ENCODE data around the gene ENKD1. TPM values are rescaled to one million over a fixed set of nuclear protein-coding genes. Genes with fewer than 3 reads are reported as not detected.

The ENKD1 gene
- total and polyA plus RNA-seq, 2 of the 13 experiments (the other 11 are each of a cell fraction or from before 2014, with no cell fraction given): 10.8 to 20.8 TPM

DNA sequence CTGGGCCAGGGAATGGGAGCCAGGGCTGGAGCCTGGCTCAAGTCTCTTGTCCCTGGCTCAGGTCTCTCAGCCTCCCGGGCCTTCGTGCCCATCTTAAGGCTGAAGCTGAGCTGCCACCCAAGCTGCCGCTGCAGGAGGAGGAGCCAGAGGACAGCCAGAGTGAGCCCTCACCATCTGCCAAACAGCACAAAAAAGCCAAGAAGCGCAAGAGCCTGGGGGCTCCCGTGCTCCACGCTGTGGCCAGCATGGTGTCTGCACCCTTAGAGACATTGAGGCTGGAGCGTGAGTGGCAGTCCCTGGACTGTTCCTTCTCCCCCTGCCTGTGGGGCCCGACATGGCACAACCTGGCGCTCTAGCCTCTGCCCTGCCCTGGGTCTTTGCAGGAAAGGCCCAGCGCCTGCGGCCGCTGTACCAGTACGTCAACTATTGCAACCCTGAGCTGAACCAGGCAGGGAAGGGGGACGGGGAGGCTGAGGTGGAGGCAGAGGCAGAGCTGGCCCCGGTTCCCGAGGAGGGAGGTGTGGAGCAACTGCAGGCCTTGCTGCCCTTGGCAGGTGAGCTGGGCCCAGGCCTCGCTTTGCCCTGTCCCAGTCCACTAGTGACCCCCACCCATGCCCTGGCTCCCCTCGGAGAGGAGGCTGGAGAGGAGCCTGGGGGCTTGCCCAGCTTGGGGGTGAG lies 1.4 kb upstream of the ENKD1 start (continued):
- TF ChIP-seq, protein P1, sequence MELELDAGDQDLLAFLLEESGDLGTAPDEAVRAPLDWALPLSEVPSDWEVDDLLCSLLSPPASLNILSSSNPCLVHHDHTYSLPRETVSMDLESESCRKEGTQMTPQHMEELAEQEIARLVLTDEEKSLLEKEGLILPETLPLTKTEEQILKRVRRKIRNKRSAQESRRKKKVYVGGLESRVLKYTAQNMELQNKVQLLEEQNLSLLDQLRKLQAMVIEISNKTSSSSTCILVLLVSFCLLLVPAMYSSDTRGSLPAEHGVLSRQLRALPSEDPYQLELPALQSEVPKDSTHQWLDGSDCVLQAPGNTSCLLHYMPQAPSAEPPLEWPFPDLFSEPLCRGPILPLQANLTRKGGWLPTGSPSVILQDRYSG (CRISPR knock-in tag; IDR thresholded peaks at IDR 0.05): no peak
- no peak for TF ChIP-seq PRDM15 (CRISPR knock-in tag; IDR thresholded peaks at IDR 0.05)
- no peak for TF ChIP-seq ZNF75D (CRISPR knock-in tag; IDR thresholded peaks at IDR 0.05; ENCODE audit: borderline replicate concordance)
- 0 out of 2 replicates have a peak, but pooled peaks have one; percentile 34 for TF ChIP-seq RBAK (CRISPR knock-in tag; IDR thresholded peaks at IDR 0.05)
- TF ChIP-seq, protein P2, sequence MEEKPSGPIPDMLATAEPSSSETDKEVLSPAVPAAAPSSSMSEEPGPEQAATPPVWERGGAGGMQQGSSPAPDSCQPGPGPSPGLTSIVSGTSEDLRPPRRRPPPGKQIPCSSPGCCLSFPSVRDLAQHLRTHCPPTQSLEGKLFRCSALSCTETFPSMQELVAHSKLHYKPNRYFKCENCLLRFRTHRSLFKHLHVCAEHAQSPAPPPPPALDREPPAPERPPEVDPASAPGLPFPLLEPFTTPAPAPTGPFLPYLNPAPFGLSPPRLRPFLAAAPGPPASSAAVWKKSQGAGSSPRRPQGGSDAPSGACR (CRISPR knock-in tag; IDR thresholded peaks at IDR 0.05): peak; percentile 95
- TF ChIP-seq ETS1 (CRISPR knock-in tag; IDR thresholded peaks at IDR 0.05): no peak
- peak; percentile 46; the same call in 1 of the 2 replicates for TF ChIP-seq ZNF343 (CRISPR knock-in tag; IDR thresholded peaks at IDR 0.05)
- TF ChIP-seq IRF9 (CRISPR knock-in tag; IDR thresholded peaks at IDR 0.05; ENCODE audit: borderline replicate concordance): 0 out of 2 replicates have a peak, but pooled peaks have one; percentile 71
- no peak for TF ChIP-seq CAMTA2 (CRISPR knock-in tag; IDR thresholded peaks at IDR 0.05; ENCODE audit: borderline replicate concordance)
- TF ChIP-seq ZBTB1 (CRISPR knock-in tag; IDR thresholded peaks at IDR 0.05; ENCODE audit: borderline replicate concordance): no peak
- no peak for TF ChIP-seq ZNF496 (CRISPR knock-in tag; IDR thresholded peaks at IDR 0.05; ENCODE audit: insufficient replicate concordance)
- TF ChIP-seq KDM4B (CRISPR knock-in tag; IDR thresholded peaks at IDR 0.05): 0 out of 2 replicates have a peak, but pooled peaks have one; percentile 63
- TF ChIP-seq SALL2 (CRISPR knock-in tag; IDR thresholded peaks at IDR 0.05): peak; percentile 37; the same call in 1 of the 2 replicates
- TF ChIP-seq CHD2 (IDR thresholded peaks at IDR 0.05; ENCODE audit: low read depth, low read length): peak; percentile 10; the same call in 1 of the 2 replicates
- peak; percentile 90; the same call in 1 of the 2 replicates for TF ChIP-seq CBFB (CRISPR knock-in tag; IDR thresholded peaks at IDR 0.05)
- TF ChIP-seq GRHL1 (CRISPR knock-in tag; conservative IDR thresholded peaks at IDR 0.05): no peak
- no peak for TF ChIP-seq ZNF337 (CRISPR knock-in tag; IDR thresholded peaks at IDR 0.05; ENCODE audit: borderline replicate concordance, low read depth)
- TF ChIP-seq TEAD2 (CRISPR knock-in tag; IDR thresholded peaks at IDR 0.05): no peak
- TF ChIP-seq ZSCAN25 (CRISPR knock-in tag; IDR thresholded peaks at IDR 0.05): peak; percentile 92

Data from HepG2 (cell line).